GM18951 (cell line): ENCODE data around the gene AFM.

ENCODE experiments used
- POLR2A ChIP-seq: IDR thresholded peaks from 4 replicates; pipeline ENCODE4 v1.6.1; 2011; ENCODE audit warnings: mild to moderate bottlenecking; ENCODE audit not compliant: insufficient read length, insufficient read depth; ENCODE audit errors: extremely low read depth
- in situ Hi-C: fragments of 300-500 bp; cut with MboI; formaldehyde crosslinking; loops from one replicate; pipeline ENCODE4 v1.12.0; 2022; ENCODE audit warnings: low sequenced_read_pairs, mixed read lengths, inconsistent platforms; ENCODE audit not compliant: unreplicated experiment

The AFM gene

DNA sequence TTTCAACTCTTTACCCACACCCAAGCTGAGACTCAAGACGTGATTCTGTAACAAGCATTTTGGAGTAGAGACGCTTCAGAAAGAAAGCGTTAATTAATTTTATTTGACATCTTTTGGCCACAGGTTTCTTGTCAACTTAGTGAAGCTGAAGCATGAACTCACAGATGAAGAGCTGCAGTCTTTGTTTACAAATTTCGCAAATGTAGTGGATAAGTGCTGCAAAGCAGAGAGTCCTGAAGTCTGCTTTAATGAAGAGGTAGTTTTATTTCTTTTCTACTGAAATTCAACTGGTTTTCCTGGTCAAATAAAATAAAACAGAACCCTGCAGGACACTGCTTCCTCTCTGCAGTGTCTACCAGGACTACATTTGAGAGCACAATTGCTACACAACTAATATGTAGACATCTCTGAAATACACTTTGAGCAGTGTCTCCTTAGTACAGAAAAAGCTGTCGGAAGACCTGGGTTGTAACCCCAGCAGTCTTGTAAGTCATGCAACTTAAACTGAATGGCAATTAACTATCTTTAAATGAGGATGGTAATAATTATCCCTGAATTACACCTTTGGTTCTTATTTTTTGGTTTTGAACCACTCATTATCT is 20.2 kb downstream of the AFM start:
- no peak for TF ChIP-seq POLR2A
- in situ Hi-C loops = no loop called here

DNA sequence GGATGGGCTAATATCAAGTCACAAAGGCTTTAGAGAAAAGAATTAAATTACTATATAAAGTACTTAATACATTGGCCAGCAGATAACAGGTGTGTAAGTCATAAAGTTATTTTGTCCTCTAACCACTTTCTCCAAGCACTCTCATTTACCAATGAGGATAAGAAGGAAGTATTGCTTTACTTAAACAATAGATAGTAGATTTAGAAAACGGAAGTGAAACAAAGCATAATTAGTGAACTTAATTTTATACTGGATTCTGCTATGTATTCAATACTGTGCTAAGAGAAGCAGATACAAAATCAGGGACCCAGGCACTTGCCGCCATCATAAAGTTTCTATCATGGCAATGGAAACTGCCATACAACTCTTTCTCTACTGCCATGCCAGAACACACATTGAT is 24.0 kb downstream of the AFM start:
- in situ Hi-C loops = no loop called here
- no peak for TF ChIP-seq POLR2A

DNA sequence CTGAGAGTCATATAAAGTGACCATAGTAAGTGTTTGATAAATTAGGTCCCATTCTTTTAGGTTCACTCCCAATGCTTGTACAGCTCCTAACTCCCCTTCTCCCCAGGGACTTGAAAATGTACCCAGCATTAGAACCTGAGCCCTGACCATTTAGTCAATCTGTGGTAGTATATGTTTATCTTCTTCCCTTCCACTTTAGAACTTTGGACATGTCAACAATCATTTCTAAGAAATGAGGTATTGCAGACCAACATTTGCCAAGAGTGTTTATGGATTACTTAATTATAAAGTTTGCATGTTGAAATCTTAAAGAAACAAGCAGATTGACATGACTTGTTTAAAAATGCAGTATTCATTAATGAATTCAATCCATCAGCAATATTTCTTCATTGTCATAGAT is 26.0 kb downstream of the AFM start:
- TF ChIP-seq POLR2A = no peak
- in situ Hi-C loops = no loop called here

DNA sequence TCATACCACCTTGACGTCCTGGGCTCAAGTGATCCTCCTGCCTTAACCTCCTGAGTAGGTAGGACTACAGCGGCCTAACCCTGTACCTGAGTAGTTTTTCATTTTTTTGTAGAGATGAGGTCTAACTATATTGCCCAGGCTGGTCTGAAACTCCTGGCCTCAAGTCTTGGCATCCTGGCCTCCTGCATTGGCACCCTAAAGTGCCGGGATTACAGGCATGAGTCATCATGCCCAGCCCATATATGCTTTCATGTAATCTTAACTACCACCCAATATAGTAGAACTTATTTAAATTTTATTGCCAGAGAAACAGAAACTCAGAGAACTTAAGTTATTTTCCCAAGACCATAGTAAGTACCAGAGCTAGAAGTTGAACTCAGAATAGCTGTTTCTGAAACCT is 27.1 kb downstream of the AFM start:
- TF ChIP-seq POLR2A = no peak

DNA sequence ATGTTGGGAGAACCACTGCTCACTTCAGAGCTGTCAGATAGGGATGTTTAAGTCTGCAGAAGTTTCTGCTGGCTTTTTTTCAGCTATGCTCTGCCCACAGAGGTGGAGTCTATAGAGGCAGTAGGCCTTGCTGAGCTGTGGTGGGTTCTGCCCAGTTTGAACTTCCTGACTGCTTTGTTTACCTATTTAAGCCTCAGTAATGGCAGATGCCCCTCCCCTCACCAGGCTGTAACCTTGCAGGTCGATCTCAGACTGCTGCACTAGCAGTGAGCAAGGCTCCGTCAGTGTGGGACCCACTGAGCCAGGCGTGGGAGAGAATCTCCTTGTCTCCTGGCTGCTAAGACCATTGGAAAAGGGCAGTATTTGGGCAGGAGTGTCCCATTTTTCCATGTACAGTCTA is 36.8 kb downstream of the AFM start:
- in situ Hi-C loops = no loop called here
- TF ChIP-seq POLR2A = no peak

More for the DNA sequence above, 27.1 kb downstream of the AFM start:
- in situ Hi-C loops = no loop called here

DNA sequence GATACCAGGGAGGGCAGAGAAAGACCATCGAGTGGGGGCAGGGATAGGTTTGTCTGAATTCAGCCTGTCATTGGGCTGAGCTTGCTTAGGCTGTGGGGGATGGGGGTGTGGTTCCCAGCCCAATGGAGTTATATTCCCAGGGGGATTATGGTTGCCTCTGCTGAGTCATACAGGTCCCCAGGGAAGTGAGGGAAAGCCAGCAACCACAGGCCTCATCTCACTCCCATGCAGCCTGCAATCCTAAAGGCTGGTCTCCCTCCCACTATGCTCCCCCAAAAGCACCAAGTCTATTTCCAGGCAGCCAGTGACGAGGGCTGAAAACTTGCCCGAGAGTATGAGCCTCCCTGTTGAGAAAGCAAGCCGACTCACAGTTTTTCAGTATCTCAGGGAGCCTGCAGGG is 39.3 kb downstream of the AFM start:
- no peak for TF ChIP-seq POLR2A
- in situ Hi-C loops = no loop called here

DNA sequence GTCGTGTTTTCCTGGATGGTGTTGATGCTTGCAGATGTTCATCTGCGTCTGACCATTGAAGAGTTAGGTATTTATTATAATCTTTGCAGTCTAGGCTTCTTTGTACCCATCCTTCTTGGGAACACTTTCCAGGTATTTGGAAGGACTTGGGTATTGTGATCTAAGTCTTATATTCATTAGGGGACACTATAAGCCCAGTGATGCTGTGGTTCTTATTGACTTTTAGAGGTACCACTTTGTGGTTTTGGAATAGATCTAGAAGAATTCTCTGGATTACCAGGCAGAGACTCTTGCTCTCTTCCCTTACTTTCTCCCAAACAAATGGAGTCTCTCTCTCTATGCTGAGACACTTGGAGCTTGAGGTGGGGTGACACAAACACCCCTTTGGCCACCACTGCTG is 41.6 kb downstream of the AFM start:
- TF ChIP-seq POLR2A = no peak
- in situ Hi-C loops = no loop called here

DNA sequence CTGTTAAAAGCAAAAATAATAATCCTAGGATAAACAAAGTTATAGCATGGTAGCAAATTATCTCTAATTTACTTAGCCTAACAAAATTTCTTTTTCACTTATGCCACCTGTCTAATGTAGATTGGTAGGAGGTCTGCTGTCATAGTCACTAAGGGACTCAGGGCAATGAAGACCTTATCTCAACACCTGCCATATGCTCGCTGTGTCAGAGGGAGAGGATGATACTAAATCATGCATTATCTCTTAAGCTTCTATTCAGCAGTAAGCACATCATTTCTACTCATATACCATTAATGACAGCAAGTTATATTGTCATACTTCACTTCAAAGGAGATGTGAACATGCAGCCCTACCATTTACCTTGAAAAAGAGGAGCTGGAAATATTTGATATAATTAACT is 44.1 kb downstream of the AFM start:
- in situ Hi-C loops = no loop called here
- TF ChIP-seq POLR2A = no peak

DNA sequence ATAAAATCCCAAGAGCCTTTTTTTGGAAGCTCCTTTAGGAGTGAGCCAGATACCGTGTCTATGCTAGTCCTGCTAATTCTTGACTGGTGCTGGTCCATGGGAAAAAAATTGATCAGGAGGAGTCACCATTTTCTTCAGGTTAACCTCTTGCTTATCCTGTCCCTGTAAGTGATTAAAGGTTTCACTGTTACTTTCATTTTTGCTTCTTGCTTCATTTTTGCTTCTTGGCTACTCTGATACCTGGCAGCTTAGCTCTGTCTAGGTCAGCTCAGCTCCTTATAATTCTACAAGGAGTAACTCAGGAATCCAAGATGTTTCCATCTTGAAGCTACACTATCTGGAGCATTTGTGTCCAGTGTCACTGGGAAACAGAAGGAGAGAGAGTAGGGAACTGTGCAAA is 45.7 kb downstream of the AFM start:
- no peak for TF ChIP-seq POLR2A
- in situ Hi-C loops = no loop called here

DNA sequence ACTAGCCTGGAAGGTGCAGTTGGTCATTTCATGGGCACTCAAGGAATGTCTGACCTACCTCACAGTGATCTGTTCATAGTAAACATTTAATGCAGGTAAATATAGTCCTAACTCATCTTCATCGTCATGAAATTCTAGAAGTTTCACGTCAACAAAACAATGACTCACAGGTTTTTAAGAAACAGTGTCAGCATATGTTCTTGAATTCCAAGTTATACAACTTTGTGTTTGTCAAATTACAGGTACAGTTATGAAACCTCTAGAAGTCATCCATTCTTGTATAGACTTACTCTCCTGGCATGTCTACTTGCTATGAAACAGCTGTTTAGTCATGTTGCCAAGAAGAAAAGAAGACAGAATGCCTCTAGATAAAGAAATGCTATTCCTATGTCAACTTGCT is 46.6 kb downstream of the AFM start:
- no peak for TF ChIP-seq POLR2A
- in situ Hi-C loops = no loop called here

DNA sequence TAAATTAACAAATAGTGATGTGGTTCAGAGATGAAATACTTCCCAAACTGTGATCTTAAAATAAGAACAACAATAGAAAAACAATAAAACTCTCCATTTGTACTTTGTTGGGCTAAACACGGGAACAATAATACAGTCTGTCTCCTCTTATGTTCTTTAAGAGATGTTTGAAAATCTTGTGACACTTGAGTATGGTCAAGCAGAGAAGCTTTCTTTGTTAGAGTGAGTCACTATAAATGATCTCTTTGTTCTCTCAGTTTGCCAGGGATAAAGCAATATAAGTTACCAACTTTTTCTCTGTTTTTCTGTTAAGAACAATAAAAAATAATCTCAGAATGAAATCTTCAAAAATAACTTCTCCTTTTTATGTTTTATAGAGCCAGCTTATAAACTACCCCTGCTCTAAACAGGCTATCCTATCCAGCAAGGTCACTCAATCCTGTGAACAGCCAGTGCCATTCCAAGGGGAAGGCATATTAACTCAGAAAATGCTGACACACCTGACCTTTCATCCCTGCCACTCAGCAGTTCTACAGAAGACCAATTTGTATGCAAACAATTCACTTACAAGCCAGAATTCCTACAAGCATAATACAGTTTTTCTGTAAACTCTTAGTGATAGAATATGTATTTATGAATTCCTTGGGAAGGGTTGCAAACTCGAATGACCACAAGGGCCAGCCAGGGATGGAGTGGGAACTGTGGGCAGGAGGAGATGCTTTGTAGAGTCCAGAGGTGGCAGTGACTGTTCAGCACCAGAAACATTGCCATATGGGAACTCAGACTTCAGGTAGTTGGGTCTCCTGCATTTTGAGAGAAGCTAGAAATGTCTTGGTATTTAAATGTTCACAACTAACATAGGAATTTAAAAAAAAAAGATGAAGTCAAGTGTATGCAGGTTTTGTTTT is 52.2 kb downstream of the AFM start:
- in situ Hi-C loops = no loop called here
- no peak for TF ChIP-seq POLR2A

DNA sequence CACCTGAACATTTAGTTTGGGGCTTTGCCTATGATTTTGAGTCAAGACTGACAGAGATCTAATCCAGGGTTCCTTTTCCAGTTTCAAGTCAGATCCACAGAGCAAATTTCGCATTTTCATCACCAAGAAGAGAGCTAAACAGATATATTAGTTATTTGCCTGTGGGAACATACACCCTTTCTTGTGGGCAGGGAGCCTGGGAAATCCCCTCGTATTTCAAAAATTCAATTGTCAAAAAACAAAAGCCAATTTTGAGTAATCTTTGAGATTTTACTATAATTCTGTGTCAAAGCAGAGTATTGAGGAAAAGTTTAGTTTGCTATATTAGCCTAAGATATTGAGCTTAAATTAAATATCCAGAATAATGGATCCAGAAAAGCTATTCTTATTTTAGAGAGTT is 56.6 kb downstream of the AFM start:
- TF ChIP-seq POLR2A = no peak
- in situ Hi-C loops = no loop called here

DNA sequence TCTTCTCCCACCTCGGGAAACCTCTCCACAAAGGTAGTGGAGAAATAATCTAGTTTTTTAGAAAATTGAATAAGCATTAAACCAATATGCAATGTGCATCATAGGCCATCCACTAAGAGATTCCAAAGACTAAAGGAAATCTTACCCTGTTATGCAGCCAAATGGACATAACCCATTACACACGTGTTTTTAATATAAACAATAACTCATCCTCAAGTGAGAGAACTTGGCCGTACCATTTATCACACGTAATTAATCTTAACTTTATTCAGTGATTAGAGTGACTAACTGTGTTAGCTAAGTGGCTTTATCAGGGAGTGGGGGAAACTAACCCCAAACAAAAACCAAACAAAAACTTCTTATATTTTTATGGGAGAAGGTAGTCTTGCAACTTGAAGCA is 57.8 kb downstream of the AFM start:
- TF ChIP-seq POLR2A = no peak
- in situ Hi-C loops = no loop called here

DNA sequence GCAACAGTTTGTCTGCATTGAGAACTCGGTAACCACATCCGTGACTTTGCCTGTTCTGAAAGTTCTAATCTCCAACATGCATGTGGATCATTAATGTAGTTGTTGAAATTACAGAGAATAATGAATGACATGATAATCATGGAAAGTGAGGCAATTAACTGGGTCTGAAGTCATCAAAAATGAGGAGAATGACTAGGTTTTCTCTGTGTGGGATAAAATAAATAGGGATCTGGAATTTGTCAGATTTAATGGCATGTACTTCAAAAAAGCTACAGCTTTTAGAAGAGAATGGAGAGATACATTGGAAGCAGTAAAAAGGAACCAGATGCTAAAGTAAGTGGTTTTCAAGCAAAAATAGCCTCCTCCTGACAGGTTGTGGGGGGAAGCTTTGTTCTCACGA is 59.3 kb downstream of the AFM start:
- in situ Hi-C loops = no loop called here
- no peak for TF ChIP-seq POLR2A
